Measurements from ENCODE around the gene ZNHIT3. TPM values are rescaled to one million over a fixed set of nuclear protein-coding genes. Genes with fewer than 3 reads are reported as not detected.

Gene ZNHIT3
- total and polyA plus RNA-seq, 10 of the 15 experiments (the other 5 are each of a cell fraction or from before 2014, with no cell fraction given): 34.1 to 128 (median 55.6) TPM

- no peak for DNase-seq (ENCODE audit: low read depth, low spot score)
- H4K20me1 ChIP-seq (ENCODE audit: control insufficient read depth, insufficient read depth): no peaks in the 10 kb centered on the region
- ChIA-PET RAD21 (ENCODE audit: unreplicated experiment) (no interaction called here), POLR2A (no interaction called here), CTCF (no interaction called here), SMC1A (ENCODE audit: uncharacterized antibody, unreplicated experiment) (no interaction called here)
- intact Hi-C loops (cut with micrococcal nuclease; ENCODE audit: unreplicated experiment): no loop called here
- no peak for FAIRE-seq
- no peak overlapping the region for H2AFZ ChIP-seq (ENCODE audit: control insufficient read depth, low read depth, low read length)
- peaks cover 0 to 5% of the 10 kb centered on the region in 2 experiments; a peak in 3 of 4 replicates for H3K27me3 ChIP-seq (replicated peaks in 1 of 2; ENCODE audit: control insufficient read depth in 2 of 2, insufficient read depth in 2 of 2, low read length in 1 of 2)
- H3K4me3 ChIP-seq: no peak overlapping the region
- H3K4me2 ChIP-seq (ENCODE audit: control insufficient read depth, insufficient read depth): no peak overlapping the region
- no peaks in the 10 kb centered on the region for H3K36me3 ChIP-seq (ENCODE audit: control insufficient read depth in 2 of 2, insufficient read depth in 2 of 2, low read length in 1 of 2)
- no peak for TF ChIP-seq RBBP5 (conservative IDR thresholded peaks at IDR 0.05)
- TF ChIP-seq EED (IDR thresholded peaks at IDR 0.05; ENCODE audit: low read depth): no peak
- no peak for TF ChIP-seq SMAD5 (IDR thresholded peaks at IDR 0.05; ENCODE audit: low read depth)
- no peak for TF ChIP-seq CREB1 (IDR thresholded peaks at IDR 0.05; ENCODE audit: low read depth)
- TF ChIP-seq MEF2B (IDR thresholded peaks at IDR 0.05; ENCODE audit: partially characterized antibody, poor library complexity, severe bottlenecking): no peak
- peak; percentile 66 for TF ChIP-seq SPI1 (IDR thresholded peaks at IDR 0.05; ENCODE audit: borderline replicate concordance, insufficient read depth, low read depth, low read length)
- H3K4me1 ChIP-seq (ENCODE audit: control insufficient read depth, insufficient read depth, low read length): no peaks in the 10 kb centered on the region
- H3K79me2 ChIP-seq (ENCODE audit: control insufficient read depth, insufficient read depth, low read length): no peaks in the 10 kb centered on the region
- no peak for ATAC-seq
- no peak overlapping the region for H3K9ac ChIP-seq (ENCODE audit: control insufficient read depth, insufficient read depth, low read length)
- no peaks in the 10 kb centered on the region for H3K9me3 ChIP-seq (replicated peaks; ENCODE audit: control insufficient read depth, insufficient read depth, low read length)
- no TSS peak for BruUV-seq (replicated peaks)
- no peak overlapping the region for H3K27ac ChIP-seq (ENCODE audit: control insufficient read depth, insufficient read depth)
- in situ Hi-C loops (cut with MboI): no loop called here
These were observed 16.0 kb upstream of the ZNHIT3 start for GRCh38 chr17:36470499-36470898.

- POLR2A ChIA-PET: no interaction called here
- in situ Hi-C loops (cut with MboI): no loop called here
These were observed 11.9 kb upstream of the ZNHIT3 start for GRCh38 chr17:36474571-36474970.

More at GRCh38 chr17:36474571-36474970, 11.9 kb upstream of the ZNHIT3 start:
- ChIA-PET RAD21 (ENCODE audit: unreplicated experiment) (no interaction called here), SMC1A (ENCODE audit: uncharacterized antibody, unreplicated experiment) (no interaction called here), CTCF (no interaction called here)
- ATAC-seq: no peak
- Histone ChIP-seq H3K27ac (ENCODE audit: control insufficient read depth, insufficient read depth) (no peak overlapping the region), H3K9me3 (replicated peaks; ENCODE audit: control insufficient read depth, insufficient read depth, low read length) (no peaks in the 10 kb centered on the region), H3K79me2 (ENCODE audit: control insufficient read depth, insufficient read depth, low read length) (no peaks in the 10 kb centered on the region), H2AFZ (ENCODE audit: control insufficient read depth, low read depth, low read length) (no peak overlapping the region), H3K4me2 (ENCODE audit: control insufficient read depth, insufficient read depth) (no peak overlapping the region), H3K36me3 (ENCODE audit: control insufficient read depth in 2 of 2, insufficient read depth in 2 of 2, low read length in 1 of 2) (no peaks in the 10 kb centered on the region), H3K4me3 (no peak overlapping the region), H3K4me1 (ENCODE audit: control insufficient read depth, insufficient read depth, low read length) (no peaks in the 10 kb centered on the region), H4K20me1 (ENCODE audit: control insufficient read depth, insufficient read depth) (no peaks in the 10 kb centered on the region), H3K27me3 (replicated peaks in 1 of 2; ENCODE audit: control insufficient read depth in 2 of 2, insufficient read depth in 2 of 2, low read length in 1 of 2) (peaks cover 0 to 3% of the 10 kb centered on the region in 2 experiments; a peak in 3 of 4 replicates), H3K9ac (ENCODE audit: control insufficient read depth, insufficient read depth, low read length) (no peak overlapping the region)
- TF ChIP-seq E2F8 (IDR thresholded peaks at IDR 0.05; ENCODE audit: low read depth, partially characterized antibody): no peak
- no peak for TF ChIP-seq MTA2 (IDR thresholded peaks at IDR 0.05; ENCODE audit: low read depth)
- TF ChIP-seq BCL11A (IDR thresholded peaks at IDR 0.05; ENCODE audit: low read depth, low read length): no peak
- no peak for TF ChIP-seq FOXM1 (IDR thresholded peaks at IDR 0.05; ENCODE audit: low read depth, low read length)
- TF ChIP-seq PAX5 (IDR thresholded peaks at IDR 0.05; ENCODE audit: borderline replicate concordance, low read depth, low read length): no peak
- TF ChIP-seq E4F1 (IDR thresholded peaks at IDR 0.05; ENCODE audit: borderline replicate concordance, partially characterized antibody): no peak
- no peak for TF ChIP-seq SMAD1 (IDR thresholded peaks at IDR 0.05; ENCODE audit: low read depth, partially characterized antibody)
- intact Hi-C loops (cut with micrococcal nuclease; ENCODE audit: unreplicated experiment): no loop called here
- FAIRE-seq: no peak
- DNase-seq (ENCODE audit: low read depth, low spot score): no peak
- BruUV-seq (replicated peaks): no TSS peak
- WGBS (ENCODE audit: insufficient coverage, insufficient replicate concordance, low lambda C conversion rate, missing lambda C conversion rate): 23% methylated on average over 7 of the region's 7 CpGs
